GM21515 (cell line): ENCODE data around the gene ABHD4.
"Not testable (repeated sequence)": the region's sequence is repeated elsewhere in the genome, so short reads cannot be mapped to it uniquely, and the experiment has no call there.

Experiments
- ATAC-seq: cut with Tn5 transposase; IDR thresholded peaks from one replicate; pipeline ENCODE4 v1.9.1; 2021; ENCODE audit not compliant: unreplicated experiment

Gene ABHD4, protein sequence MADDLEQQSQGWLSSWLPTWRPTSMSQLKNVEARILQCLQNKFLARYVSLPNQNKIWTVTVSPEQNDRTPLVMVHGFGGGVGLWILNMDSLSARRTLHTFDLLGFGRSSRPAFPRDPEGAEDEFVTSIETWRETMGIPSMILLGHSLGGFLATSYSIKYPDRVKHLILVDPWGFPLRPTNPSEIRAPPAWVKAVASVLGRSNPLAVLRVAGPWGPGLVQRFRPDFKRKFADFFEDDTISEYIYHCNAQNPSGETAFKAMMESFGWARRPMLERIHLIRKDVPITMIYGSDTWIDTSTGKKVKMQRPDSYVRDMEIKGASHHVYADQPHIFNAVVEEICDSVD

DNA sequence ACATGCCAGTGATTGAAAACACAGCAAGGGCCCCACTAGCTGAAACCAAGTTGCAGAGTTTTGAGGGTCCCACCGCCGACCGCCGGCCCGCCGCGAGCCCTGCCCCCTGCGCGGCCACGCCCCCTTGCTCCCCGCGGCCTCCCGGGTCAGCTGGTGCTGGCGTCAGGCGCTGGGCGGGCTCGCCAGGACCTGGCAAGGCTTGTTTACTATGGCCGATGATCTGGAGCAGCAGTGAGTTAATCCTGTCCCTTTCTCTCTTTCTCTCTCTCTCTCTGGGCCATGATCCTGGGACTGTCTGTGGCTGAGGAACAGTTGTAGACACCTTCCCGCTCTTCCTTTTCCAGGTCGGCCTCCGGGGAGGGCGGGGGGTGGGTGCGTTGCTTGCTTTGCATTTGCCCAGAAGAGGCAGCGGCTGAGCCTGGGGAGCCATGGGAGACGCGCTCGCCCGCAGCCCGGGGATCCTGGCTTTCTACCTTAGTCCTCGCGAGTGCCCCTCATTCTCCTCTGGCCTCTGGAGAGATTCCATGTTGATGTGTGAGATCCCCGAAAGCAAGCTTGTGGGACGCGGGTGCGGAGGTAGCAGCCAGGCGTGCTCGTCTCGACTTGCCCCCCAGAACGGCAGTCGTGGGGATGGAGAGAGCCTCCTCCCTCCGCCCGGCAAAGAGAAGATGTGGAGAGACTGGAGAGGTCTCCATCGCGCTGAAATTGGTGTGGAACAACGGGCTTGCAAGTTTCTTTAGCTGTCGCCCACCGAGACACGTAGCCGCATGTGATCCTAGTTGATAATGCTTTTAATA, at the start of gene ABHD4:
Gene ABHD4 (plus strand): TSS at position 202 of the 797 bp plus-strand sequence. CDS start 7 bp downstream, at position 209.
- ATAC-seq, result peak; percentile 86

DNA sequence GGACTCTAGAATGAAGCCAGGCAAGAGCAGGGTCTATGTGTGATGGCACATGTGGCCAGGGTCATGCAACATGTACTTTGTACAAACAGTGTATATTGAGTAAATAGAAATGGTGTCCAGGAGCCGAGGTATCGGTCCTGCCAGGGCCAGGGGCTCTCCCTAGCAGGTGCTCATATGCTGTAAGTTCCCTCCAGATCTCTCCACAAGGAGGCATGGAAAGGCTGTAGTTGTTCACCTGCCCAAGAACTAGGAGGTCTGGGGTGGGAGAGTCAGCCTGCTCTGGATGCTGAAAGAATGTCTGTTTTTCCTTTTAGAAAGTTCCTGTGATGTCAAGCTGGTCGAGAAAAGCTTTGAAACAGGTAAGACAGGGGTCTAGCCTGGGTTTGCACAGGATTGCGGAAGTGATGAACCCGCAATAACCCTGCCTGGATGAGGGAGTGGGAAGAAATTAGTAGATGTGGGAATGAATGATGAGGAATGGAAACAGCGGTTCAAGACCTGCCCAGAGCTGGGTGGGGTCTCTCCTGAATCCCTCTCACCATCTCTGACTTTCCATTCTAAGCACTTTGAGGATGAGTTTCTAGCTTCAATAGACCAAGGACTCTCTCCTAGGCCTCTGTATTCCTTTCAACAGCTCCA, 48.7 kb upstream of the ABHD4 start:
- no peak for ATAC-seq

DNA sequence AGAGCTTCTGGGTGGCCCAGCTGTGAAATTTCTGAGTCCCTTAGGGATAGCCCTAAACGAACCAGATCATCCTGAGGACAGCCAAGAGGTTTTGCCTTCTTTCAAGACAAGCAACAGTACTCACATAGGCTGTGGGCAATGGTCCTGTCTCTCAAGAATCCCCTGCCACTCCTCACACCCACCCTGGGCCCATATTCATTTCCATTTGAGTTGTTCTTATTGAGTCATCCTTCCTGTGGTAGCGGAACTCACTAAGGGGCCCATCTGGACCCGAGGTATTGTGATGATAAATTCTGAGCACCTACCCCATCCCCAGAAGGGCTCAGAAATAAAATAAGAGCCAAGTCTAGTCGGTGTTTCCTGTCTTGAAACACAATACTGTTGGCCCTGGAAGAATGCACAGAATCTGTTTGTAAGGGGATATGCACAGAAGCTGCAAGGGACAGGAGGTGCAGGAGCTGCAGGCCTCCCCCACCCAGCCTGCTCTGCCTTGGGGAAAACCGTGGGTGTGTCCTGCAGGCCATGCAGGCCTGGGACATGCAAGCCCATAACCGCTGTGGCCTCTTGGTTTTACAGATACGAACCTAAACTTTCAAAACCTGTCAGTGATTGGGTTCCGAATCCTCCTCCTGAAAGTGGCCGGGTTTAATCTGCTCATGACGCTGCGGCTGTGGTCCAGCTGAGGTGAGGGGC, 48.0 kb upstream of the ABHD4 start:
- peak; percentile 48 for ATAC-seq

DNA sequence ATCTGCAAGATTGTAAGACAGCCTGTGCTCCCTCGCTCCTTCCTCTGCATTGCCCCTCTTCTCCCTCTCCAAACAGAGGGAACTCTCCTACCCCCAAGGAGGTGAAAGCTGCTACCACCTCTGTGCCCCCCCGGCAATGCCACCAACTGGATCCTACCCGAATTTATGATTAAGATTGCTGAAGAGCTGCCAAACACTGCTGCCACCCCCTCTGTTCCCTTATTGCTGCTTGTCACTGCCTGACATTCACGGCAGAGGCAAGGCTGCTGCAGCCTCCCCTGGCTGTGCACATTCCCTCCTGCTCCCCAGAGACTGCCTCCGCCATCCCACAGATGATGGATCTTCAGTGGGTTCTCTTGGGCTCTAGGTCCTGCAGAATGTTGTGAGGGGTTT, 46.5 kb upstream of the ABHD4 start:
- no peak for ATAC-seq

DNA sequence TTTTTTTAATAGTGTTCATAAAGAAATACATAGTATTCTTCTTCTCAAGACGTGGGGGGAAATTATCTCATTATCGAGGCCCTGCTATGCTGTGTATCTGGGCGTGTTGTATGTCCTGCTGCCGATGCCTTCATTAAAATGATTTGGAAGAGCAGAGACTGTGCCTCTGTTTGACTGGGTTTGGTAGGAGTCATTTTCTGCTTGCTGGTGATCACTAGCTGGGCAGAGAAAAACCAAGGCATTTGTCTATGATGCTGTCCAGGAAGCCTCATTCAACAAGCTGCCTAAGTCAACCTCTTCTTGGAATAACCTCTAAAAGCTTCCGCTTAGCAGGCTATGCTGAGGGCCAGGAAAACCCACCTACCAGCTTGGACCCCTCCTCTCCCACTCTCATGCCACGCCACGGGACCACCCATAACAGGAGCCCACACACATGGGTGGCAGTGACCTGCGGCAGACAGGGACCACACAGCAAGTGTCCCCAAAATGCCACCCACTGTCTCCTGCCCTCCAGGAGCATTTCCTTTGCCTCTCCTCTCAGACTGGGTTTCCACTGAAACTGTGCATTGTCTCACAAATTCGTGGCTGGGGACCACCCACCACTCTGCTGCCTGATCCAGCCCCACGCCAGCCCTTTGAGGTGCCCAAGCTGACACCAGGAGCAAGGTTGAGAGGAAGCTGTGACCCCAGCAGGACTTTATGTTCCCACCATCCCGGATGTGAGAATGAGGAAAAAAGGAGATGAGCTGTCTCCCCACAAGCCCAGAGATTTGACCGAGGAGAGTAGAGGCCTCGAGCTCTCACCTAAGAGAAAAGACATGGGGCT, 45.9 kb upstream of the ABHD4 start:
- no peak for ATAC-seq

DNA sequence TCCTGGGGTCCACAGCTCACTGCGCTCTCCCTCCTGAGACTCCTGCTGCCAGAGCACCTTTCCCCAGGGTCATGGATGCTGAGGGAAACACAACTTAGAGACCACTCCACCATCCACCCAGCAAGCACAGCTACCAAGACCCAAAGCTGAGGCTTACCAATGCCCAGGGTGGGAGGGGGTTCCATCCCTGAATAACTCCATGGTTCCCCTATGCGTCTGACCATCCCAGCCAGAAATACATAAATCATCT, 45.3 kb upstream of the ABHD4 start:
- ATAC-seq, result no peak

DNA sequence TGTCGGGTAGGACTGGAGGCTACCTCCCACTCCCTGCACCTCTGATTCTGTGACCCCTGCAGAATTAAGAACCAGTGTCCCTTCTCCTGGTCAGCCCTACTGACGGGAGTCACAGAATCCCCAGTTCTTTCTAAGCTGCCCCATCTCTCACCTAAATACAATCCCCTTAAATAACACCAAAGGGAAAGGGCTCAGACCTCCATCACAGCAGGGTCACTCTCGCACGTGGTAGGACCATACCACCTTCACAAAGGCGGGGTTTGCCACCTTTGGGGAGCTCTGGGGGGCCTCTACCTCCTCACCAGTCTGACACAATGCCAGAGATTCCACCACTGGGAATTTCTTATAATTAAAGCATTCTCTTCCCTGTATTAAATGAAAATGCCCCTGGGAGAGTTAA, 44.7 kb upstream of the ABHD4 start:
- ATAC-seq, result no peak

DNA sequence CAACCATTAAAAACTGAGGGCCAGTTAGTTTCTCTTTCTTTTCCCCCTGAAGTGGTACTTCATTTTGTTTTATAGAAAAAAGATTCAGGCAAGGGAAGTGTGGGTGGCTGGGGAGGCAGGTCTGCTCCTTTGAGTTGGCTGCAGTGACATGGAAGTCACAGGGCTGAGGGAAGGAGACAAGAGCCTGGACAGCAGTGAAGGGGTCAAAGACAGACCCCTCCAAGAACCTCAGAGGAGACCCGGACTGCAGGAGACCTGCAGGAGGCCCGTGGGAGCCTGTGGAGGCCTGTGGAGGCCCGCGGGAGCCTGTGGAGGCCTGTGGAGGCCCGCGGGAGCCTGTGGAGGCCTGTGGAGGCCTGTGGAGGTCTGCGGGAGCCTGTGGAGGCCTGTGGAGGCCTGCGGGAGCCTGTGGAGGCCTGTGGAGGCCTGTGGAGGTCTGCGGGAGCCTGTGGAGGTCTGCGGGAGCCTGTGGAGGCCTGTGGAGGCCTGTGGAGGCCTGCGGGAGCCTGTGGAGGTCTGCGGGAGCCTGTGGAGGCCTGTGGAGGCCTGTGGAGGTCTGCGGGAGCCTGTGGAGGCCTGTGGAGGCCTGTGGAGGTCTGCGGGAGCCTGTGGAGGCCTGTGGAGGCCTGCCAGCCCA, 44.1 kb upstream of the ABHD4 start:
- ATAC-seq, result not testable (repeated sequence)

DNA sequence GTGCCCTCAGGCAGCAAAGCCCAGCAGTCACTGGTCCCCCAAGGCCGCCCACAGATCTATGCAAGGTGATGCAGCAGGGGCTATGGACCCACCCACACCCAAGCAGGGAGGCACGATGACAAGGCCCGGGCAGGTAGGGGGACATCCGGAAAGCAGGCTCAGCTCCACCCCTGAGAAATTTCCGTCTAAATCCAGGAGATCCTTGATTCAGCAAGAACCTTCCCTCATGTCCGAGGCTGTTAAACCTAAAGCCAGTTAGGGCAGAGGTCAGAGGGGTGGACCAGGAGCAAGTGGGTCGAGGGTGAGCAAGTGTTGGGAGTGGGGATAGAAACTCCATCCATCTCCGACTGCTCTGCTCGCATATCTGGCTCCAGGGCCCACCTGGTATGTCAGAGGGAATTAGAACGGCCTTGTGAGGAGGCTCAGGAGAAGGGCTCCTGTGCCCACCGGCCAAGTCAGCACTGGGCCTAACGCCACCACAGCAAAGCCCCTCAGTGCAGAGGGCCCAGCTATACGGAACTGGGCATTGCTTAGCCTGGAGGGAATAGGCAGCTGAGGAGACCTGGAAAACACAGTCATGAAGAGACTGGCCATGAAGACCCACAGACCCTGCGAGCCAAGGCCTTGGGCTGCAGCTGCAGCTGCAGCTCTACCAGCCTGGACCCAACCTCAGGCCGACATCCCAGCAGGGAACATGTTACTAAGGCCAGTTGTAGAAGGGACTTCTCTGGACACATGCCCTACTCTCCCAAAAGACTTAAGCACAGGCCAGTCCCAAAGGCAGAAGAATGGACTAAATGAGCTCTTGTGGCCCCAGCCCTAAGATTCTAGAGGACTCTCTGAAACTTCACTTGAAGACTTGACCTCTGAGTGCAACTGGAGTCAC, 43.4 kb upstream of the ABHD4 start:
- ATAC-seq, result no peak

DNA sequence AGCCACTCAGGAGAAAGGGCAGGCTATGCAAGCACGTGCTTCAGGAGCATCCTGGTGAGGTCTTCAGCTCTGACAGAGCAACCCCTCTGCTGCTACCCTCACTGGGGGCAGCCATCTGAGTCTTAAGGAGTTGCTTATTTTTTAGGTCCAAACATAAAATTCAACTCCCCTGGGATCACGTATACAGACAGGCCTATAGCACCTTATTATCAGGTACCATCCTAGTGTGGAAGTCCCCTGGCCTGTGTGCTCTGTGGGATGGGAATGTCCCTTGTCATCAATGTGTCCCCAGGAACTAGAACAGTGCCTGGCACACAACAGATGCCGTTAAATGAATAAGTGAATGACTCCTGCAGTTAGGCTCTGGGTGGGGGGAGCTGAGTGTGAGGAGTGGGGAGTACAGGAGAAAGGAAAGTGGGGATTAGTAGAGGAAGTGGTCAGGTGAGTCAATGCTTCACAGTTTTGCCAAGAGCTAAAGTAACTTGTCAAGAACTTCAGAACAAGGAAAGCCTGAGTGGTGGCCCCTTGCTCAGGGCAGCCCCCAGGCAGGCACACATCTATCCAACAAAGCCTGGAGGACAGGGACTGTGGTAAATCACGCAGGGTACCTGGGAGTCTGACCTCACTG, 42.6 kb upstream of the ABHD4 start:
- ATAC-seq, result peak; percentile 7

DNA sequence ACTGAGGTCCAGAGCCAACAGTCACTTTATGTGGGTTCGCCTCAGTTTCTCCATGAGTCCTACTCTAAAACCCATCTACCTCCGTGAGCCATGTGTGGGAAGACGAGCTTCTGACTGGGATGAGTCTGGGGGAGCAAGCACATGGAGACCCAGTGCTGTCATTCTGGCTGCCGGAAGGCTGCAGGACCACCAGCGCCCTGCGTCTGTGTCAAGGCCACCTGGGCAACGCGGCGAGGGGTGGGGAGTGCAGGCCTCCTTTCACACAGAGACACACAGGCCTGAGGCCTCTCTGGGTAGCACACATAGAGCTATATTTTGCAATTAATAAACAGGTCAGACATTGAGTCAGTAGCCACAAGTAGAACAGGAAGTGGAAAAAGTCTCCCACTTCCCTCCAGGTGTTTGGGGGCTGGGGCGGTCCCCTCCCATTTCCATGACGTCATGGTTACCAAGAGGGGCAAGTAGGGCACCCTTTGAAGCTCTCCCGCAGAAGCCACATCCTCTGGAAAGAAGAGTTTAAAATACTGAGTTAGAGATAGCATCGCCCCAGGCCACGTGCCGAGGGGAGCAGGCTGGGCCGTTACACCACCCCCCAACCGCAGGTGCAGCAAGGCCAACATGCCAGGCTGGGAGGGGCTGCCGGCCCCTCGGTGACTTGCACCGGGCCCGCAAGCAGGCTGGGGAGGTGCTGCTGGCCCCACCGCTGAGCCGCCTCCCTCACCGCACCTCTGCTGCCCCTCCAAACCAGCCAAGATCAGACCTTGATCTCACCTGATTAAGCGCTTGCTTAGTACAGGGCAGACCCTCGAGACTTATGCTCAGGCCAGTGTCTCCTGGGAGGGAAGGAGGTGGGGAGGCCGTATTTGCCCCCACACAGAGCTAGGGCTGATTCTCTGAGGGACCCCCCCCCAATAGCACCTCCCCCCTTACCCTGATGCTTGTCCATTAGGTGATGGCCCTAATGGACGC, 41.8 kb upstream of the ABHD4 start:
- ATAC-seq, result peak; percentile 63

DNA sequence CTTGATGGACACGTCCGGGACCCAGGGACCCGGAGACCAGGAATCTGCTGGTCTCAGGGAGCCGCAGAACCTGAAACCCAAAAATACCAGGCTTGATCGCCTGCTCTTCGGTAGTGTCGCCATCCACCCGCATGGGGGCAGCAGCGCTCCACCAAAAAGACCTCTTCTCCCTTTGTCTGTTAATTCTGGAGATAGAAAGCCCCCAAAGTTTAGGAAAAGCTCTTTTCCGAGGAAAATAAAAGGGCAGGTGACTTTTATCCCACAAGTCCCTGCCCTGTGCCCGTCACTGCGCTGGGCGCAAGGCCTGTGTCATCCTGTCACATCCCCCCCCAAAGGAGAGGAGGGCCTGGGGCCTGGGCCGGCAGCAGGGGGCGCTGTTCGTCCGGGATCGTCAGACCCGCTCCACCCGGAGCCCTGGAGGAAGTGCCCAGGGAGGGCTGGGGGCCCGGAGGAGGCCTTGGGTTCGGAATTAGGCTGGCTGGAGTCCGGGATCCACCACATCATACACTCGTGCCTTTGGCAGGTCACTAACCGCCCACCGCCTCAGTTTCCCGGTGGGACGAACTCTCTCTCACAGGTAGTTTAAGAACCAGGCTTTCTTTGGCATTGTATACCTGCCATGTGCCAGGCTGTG, 41.0 kb upstream of the ABHD4 start:
- ATAC-seq, result peak; percentile 36

DNA sequence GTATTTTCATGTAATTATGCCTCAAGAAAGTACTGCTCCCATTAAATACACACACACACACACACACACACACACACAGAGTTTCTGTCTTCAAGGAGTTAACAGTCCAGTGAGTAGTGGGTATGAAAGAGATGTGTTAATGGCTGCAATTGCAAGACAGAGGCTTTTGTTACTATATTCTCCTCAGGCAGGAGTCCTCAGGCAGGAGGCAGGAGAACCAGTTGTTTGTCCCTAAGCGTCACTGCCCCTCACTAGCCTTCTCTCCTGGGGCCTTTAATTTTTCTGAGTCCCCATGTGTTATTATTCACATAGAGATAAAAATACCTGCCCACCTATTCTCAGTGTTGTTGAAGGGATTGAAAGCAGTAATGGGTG, 40.3 kb upstream of the ABHD4 start:
- no peak for ATAC-seq

DNA sequence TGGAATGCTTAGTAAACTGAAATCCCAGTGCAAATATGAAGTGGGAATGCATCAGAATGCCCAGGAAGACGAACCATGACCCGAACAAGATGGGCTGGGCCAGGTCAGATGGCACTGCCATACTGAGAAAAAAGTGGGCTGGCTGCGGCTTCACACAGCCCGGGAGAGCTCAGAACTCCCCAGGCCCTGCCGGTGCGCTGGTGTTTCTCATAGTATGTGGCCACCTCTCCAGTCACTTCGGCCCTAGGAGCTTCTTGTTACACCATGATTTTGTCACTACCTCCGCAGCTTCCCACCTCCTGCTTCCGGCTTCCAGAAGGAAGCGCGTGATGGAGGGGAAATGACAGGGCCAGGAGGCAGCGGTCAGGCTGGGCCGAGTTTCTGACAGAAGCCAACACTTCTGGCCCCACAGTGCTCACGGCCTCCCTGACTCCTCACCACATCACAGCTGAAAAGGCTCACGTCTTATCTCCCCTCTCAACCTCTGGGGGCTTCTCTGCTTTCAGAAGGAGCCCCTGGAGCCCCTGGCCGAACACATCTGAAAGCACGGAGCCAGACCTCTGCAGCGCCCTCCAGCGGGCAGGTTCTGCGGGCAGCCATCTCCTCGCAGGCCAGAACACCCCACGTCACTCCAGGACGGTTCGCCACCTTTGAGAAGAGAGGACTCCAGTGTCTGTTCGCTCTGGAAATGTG, 39.7 kb upstream of the ABHD4 start:
- no peak for ATAC-seq

DNA sequence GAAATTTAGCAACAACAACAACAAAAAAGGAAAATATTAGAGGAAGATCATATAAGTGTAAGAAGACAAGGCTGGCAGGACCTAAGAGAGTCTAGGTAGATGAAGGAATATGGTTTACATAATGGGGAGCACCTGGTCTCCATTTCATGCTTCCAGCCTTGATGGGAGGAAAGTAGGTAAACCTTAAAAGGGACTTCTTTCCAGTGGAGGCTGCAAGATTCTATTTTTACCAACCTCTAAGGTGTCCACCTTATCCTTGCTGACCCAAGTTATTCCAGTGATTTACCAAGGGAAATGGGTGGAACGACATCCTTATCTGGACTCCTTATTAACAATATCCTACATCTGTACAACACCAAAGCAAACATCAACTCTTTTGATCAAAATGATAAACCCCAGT, 39.1 kb upstream of the ABHD4 start:
- ATAC-seq, result no peak

DNA sequence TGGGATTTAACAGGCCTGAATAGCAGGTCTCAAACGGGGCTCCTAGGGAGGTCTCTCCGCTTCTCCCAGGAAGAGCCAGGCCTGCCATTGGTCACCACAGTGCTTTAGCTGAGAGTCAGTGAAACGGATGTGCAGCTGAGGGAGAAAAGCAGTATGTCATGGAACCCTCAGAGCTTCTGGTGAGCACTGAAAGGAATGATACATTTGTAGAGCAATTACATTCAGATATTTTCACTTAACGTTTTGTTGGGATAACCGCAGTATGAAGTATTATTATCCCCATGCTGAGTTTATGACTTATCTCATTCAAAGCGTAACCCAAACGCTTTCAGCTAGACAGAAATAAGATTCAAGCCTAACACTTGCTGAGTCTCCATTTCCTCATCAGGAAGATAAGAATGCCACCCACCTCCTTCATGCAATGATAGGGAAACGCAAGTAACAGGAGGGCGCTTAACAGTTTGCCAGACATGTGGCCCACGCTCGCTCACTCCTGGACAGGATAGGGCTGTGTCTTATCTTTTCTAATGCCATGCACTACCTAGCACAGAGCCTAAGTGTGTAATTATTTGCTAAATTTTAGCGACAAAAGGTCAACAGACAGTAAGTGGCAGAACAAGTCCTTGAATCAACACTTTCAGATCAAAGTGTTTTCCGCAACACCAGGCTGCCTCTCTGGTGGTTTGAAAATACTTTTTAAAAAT, 37.3 kb upstream of the ABHD4 start:
- ATAC-seq, result no peak
